GM21717 (cell line): ENCODE data around the gene IGSF21.

Experiments
- ATAC-seq: cut with Tn5 transposase; IDR thresholded peaks from one replicate; pipeline ENCODE4 v1.9.1; 2021; ENCODE audit warnings: mild to moderate bottlenecking, moderate library complexity; ENCODE audit not compliant: unreplicated experiment

The IGSF21 gene

DNA sequence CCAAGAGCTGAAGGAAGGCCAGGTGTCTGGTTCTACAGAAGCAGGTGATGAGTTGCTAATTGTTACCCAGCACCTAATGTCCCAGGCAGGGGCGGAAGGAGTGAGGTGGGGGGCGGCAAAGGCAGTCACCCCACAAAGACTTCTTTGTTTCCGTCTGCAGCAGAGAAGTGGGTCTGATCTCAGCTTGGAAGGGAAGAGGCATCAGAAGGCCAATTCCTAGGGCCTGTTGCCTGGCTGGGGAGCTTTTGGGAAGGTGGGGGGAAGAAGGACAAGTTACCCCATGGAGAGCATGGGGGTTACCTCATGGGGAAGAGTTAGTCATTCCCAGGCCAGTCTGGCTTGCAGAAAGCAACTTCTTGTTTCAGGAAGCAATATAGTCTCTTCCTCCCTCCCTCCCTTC, 10.9 kb downstream of the IGSF21 start:
- no peak for ATAC-seq

- no peak for ATAC-seq
Measured at GRCh38 chr1:18119289-18119688, 11.7 kb downstream of the IGSF21 start.

- ATAC-seq, result no peak
Measured at GRCh38 chr1:18119771-18120377, 12.3 kb downstream of the IGSF21 start.

DNA sequence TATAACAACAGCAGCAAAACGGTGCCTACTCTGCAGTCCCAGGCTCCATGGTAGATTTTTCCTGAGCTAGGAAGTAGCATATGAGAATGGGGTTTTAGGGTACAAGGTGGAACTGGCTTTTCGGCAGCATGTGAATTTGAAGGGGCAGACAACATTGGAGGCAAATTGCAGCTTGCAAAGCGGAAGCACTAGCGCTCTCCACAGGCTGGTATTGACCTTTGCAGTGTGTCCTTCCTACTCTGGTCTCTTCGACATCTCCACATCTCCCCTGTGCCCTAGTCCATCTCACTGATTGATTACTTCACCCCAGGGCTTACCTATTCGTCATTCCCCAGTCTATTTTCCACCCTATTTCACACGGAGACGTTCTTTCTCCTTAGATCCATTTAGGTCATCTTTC, 13.0 kb downstream of the IGSF21 start:
- ATAC-seq, result no peak

GRCh38 chr1:18121072-18121820, 13.6 kb downstream of the IGSF21 start:
- no peak for ATAC-seq

DNA sequence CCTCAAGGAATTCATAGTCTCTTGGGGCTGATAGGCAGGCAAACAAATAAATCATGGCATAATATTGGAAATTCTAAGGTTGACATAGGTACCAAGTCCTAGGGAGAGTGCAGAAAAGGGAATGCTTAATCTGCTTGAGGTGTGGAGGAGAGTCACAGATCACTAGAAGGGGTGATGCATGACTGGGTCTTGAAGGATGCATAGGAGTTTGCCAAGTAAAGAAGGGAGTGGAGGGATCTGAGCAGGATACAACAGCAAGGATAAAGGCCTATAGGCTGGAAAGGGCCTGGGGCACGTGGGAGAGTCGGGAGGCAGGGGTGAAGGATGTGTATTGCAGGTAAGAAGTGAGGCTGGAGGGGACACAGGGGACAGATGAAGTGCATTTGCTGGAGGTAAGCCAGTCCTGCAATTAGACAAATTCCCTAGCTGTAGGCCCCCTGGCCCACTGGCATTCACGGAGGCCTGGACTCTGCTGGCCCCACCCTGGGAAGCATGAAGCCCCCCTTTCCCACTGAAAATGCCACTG, 15.9 kb downstream of the IGSF21 start:
- ATAC-seq, result no peak

- no peak for ATAC-seq
Measured at GRCh38 chr1:18124977-18125376, 17.4 kb downstream of the IGSF21 start.

DNA sequence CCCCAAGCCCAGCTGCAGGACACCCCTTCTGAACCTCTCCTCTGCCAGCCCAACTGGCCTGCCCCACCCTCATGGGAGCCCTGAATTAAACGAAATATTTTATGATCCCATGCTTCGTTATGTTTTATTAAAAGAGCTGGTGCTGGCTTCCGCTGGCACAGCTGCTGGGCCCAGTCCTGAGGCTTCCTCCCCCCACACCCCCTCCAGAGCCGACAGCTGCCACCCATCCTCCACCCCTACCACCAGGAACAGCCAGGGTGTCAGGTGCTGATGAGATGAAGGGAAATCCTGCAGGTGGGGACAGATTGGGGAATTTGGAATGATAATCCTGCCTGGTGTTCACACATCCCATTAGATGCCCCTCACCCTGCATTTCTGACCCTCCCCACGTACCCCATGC, 19.0 kb downstream of the IGSF21 start:
- no peak for ATAC-seq

GRCh38 chr1:18128298-18128697, 20.7 kb downstream of the IGSF21 start:
- no peak for ATAC-seq

- no peak for ATAC-seq
Measured at GRCh38 chr1:18130356-18130755, 22.8 kb downstream of the IGSF21 start.

DNA sequence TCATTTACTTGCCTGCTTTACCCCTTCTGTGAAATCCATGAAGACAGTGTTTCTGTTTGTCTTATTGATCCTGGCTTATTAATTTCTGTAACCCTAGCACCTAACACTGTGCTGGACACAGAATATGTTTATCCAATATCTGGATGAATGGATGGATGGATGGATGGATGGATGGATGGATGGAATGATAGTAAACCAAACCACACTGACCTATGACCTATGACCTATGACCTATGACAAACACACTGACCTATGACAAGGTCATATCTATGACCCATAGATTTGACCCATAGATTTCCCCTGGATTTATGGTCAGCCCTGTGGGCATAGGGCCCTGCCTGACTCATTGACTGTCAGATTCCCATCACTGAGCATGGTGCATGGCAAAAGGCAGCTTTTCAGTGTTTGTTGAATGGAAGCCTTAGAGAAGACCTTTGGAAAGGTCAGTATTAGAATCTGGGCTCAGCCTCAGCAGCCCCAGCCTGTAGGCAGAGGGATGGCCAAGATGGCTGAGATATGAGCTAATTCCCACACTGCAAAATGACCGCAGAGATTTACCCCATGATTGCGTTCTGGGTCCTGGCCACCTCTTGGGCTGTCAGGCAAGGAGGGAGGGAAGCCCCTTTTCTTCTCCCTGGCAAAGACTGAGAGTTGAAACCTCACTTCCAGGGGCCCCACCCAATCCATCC, 24.6 kb downstream of the IGSF21 start:
- no peak for ATAC-seq

DNA sequence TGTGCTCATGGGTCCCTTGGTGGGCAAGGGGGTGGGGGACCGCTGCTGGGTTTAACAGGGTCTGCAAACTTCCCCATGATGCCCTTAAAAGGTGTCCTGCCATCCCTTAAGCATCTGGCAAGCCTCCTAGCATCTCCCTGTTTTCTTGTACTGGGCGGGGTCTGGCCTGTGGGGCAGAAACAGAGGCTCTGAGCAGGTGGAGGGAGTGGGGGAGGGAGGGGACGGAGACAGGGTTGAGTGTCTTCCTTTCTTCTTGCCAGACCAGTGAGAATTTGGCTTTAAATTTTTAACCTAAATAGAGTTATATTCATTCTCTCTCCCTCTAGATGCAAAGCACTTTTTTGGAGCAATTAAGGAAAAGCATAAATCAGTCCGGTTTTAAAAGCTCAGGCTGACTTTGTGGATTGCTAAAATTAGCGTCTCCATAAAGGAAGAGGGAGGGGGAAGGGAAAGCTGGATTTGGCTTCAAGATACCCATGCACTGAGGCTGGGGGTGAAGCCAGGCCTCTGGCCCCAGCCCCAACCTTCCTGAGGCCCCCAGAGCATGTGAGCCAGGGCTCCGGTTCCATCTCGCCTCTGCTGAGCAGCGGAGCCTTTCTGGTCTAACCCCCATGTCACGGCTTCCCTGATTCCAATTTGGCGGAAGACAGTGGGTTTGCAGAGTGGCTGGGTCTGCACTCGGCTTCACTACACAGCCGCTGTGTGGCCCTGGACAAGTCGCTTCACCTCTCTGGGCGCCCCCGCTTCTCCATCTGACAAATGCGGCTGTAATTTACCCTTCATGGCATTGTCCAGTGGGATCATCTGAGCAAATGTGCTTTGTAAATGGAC, 25.3 kb downstream of the IGSF21 start:
- ATAC-seq, result no peak

- ATAC-seq, result no peak
Measured at GRCh38 chr1:18134324-18135046, 26.9 kb downstream of the IGSF21 start.

DNA sequence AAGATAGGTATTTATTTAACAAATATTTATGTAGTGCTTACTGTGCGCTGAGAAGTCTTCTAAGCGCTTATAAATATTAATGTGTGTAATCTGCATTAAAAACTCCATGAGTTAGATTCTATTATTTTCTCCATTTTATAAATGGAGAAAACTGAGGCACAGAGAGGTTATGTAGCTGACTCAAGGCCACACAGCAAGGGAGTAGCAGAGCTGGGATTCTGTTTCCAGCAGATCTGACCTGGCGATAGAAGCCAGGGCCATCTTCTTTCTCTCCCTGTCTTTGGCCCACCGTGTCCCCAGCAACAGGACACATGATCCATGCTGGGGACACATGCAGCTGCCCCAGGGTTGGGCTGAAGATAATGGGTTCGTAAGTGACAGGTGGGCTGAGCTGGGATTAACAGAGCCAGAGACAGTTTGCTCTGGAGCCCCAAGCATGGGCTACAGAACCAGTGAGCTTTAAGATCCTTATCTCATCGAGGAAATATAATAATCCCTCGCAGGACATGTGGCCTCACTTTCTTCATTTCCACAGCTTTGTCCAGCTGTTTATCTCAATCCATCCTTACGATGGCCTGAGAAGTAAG, 30.3 kb downstream of the IGSF21 start:
- ATAC-seq, result no peak

DNA sequence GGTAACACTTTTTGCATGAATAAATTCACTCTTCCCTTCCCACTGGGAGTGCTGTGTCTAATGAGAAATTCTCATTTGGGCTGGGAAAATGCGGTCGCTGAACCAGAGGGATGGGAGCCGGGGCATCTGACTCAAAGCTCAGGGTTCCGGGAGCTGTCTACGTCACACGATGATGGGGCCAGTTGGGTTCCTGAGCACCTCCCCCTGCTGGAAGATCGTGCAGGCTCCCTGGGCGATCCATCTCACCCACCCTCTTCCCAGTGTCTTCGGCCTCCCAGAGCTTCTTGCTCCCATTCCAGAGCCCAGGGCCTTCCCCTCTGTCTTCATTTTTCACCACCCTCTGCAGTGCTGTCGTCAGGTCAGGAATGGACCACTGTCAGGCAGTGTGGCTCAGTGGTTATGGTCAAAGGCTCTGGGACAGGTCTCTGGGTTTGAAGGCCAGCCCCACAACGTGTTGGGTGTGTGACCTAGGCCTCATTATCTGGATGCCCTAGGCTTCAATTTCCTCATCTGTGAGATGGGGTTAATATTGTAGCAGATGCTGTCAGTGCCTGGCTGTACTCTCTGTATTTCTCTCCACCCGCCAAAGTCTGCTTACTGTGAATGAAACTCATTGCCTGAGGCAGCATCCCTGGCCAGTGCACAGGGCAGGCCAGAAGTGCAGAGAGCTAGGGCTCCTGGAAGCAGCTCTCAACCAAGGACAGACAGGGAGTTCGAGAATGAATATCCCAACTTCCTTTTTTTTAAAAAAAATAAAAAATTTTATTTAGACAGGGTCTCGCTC, 31.8 kb downstream of the IGSF21 start:
- no peak for ATAC-seq

DNA sequence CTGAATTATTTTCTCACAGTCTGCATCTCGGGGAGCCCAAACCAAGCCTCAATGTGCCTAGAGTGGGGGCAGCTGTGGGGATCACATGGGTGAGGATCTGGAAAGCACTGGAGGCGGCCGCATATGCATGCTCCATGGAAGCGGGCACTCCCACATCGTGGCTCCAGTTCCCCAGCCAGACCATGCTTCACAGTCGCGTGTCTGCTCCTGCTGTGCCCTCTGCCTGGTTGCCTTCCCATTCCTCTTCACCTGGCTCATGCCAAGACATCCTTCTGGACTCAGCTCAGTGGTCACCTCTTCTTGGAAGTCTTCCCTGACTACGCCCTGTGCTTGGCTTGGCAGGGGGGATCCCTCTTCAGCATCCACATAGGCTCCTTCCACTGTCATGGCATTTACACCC, 32.8 kb downstream of the IGSF21 start:
- no peak for ATAC-seq

- no peak for ATAC-seq
Measured at GRCh38 chr1:18141661-18142060, 34.1 kb downstream of the IGSF21 start.

DNA sequence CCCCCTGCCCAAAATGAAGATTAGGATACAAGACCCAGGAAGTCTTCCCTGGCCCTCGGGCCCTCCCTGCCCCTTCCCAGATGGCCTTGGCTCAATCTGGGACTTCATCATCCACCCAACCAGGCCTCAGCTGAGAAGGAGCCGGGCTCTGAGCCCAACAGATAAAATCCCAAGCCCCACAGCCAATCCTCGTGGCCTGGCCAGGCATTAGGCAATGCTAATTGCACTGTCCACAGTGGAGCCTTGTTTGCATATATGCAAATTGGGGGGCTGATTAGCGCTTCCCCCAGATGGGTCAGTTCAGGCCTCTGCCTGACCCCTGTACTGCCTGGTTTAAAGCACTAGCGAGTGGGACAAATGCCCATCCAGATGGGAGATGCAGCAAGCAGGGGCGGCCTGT, 34.9 kb downstream of the IGSF21 start:
- ATAC-seq, result no peak

DNA sequence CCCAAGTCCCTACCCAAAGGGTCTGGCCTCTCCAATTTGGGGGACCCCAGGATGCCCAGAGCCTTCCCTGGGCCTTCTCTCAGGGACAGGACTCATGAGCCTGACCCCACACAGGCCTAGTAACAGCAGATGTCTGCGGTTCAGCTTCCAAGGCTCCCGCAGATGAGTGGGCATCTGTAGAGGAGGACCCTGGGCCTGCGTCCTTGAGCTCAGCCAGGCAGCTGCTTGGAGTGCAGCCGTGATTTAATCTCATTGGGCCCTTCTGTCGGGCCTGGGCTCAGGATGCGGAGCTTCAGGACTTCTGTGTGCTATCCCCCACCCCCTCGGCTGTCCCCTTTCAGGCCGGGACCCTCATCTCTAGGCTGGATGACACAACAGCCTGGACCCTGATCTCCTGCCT, 35.4 kb downstream of the IGSF21 start:
- ATAC-seq, result no peak
